HCT116 (cell line): Measurements from ENCODE around the gene SYNE2. TPM values are rescaled to one million over a fixed set of nuclear protein-coding genes. Genes with fewer than 3 reads are reported as not detected.

Experiments used
- ATAC-seq: fragments of 200-7000 bp; cut with Tn5 transposase; 2 replicates; pipeline ENCODE4 v1.9.1; 2020; ENCODE audit warnings: mild to moderate bottlenecking, moderate library complexity
- BruUV-seq: library from RNA; stranded (reverse); fragments of 400-500 nt; replicated peaks from 2 replicates; lab custom pipeline; 2021; lab: Mats Ljungman, UMichigan
- CTCF ChIA-PET: fragments of 300-600 bp; sonication (Branson Sonifier 250); formaldehyde crosslinking; loops from one replicate; lab custom pipeline; 2021; ENCODE audit warnings: antibody characterized with exemption; lab: Charles Lee
- POLR2A ChIA-PET: fragments of 300-600, 350-600 bp; sonication (Branson Sonifier 250); formaldehyde crosslinking; loops from one replicate; lab custom pipeline; 2021; ENCODE audit warnings: antibody characterized with exemption; lab: Charles Lee
- RAD21 ChIA-PET, 2 experiments: fragments of 300-600 bp; sonication (Branson Sonifier 250); formaldehyde crosslinking; loops; one replicate each; lab custom pipeline; 2023; ENCODE audit warnings: low total read pairs in 2 of 2; ENCODE audit not compliant: uncharacterized antibody in 2 of 2, unreplicated experiment in 2 of 2, low non-redundant PET in 1 of 2; lab: Charles Lee
- DNase-seq: peaks from one replicate; pipeline ENCODE4 v3.0.0-alpha.2; 2010; ENCODE audit warnings: low read depth, low spot score
- H2AFZ ChIP-seq: fragments of 200-600 bp; shearing (Covaris generic), sonication (generic); 2 replicates; pipeline ENCODE4 v1.6.1; 2017; ENCODE audit warnings: low read depth, mixed run types, mixed read lengths, antibody characterized with exemption, low read length; ENCODE audit not compliant: poor library complexity, severe bottlenecking
- H3K27ac ChIP-seq: 2 replicates; pipeline ENCODE4 v1.5.1; 2012; ENCODE audit warnings: low read depth, low read length
- H3K27me3 ChIP-seq: fragments of 200-600 bp; sonication (generic); 2 replicates; pipeline ENCODE4 v1.6.1; 2016; ENCODE audit warnings: mixed run types, low read length, mixed read lengths; ENCODE audit not compliant: insufficient read depth
- H3K36me3 ChIP-seq, 2 experiments: fragments of 200-500 bp in 1 of 2; fragments of 200-600 bp in 1 of 2; sonication (Bioruptor generic) in 1 of 2; sonication (generic) in 1 of 2; 2 replicates each; pipeline versions ENCODE4 v1.5.1 to v1.6.1; 2014 to 2016; ENCODE audit warnings: low read length in 2 of 2, inconsistent platforms in 1 of 2, mixed read lengths in 1 of 2, mixed run types in 1 of 2; ENCODE audit not compliant: insufficient read depth in 2 of 2, control insufficient read depth in 1 of 2
- H3K4me1 ChIP-seq, 2 experiments: fragments of 200-600 bp in 1 of 2; sonication (generic) in 1 of 2; 2 replicates each; pipeline versions ENCODE4 v1.5.1 to v1.6.1; 2012 to 2017; ENCODE audit warnings: low read length in 2 of 2, inconsistent platforms in 1 of 2, mild to moderate bottlenecking in 1 of 2, mixed read lengths in 1 of 2, mixed run types in 1 of 2, moderate library complexity in 1 of 2; ENCODE audit not compliant: insufficient read depth in 2 of 2, control insufficient read depth in 1 of 2
- H3K4me2 ChIP-seq: fragments of 200-600 bp; sonication (generic); 2 replicates; pipeline ENCODE4 v1.6.1; 2017; ENCODE audit warnings: mixed run types, low read length, mixed read lengths
- H3K4me3 ChIP-seq, 2 experiments: fragments of 200-600 bp in 1 of 2; sonication (generic) in 1 of 2; replicated peaks in 1 of 2; 2 replicates each; pipeline ENCODE4 v1.5.1; 2011 to 2016; ENCODE audit warnings: low read length in 2 of 2, control low read depth in 1 of 2, low read depth in 1 of 2, mild to moderate bottlenecking in 1 of 2, mixed read lengths in 1 of 2, mixed run types in 1 of 2
- H3K79me2 ChIP-seq: fragments of 200-600 bp; sonication (generic); 2 replicates; pipeline ENCODE4 v1.6.1; 2017; ENCODE audit warnings: mild to moderate bottlenecking, mixed run types, low read length, moderate library complexity, mixed read lengths; ENCODE audit not compliant: insufficient read depth
- H3K9ac ChIP-seq: fragments of 200-600 bp; sonication (generic); 2 replicates; pipeline ENCODE4 v1.6.1; 2016; ENCODE audit warnings: low read length, mixed read lengths
- H3K9me2 ChIP-seq: fragments of 200-600 bp; sonication (generic), shearing (Covaris generic); 2 replicates; pipeline ENCODE4 v1.6.1; 2017; ENCODE audit warnings: mixed run types, mild to moderate bottlenecking, moderate library complexity; ENCODE audit not compliant: insufficient read depth
- H3K9me3 ChIP-seq, 2 experiments: fragments of 200-500 bp in 1 of 2; fragments of 200-600 bp in 1 of 2; sonication (Bioruptor generic) in 1 of 2; sonication (generic) in 1 of 2; 2 replicates each; pipeline ENCODE4 v1.6.1; 2014 to 2017; ENCODE audit warnings: low read length in 2 of 2, mixed read lengths in 2 of 2, inconsistent platforms in 1 of 2, low read depth in 1 of 2, mild to moderate bottlenecking in 1 of 2, mixed run types in 1 of 2, moderate library complexity in 1 of 2; ENCODE audit not compliant: control insufficient read depth in 1 of 2, insufficient read depth in 1 of 2
- H4K20me1 ChIP-seq: fragments of 200-600 bp; sonication (generic), shearing (Covaris generic); 2 replicates; pipeline ENCODE4 v1.6.1; 2017; ENCODE audit warnings: mixed run types, mild to moderate bottlenecking, moderate library complexity; ENCODE audit not compliant: insufficient read depth
- ATF3 ChIP-seq: IDR thresholded peaks from 2 replicates; pipeline ENCODE4 v1.6.1; 2012
- CBX3 ChIP-seq: IDR thresholded peaks from 2 replicates; pipeline ENCODE4 v1.6.1; 2012; ENCODE audit warnings: low read depth
- CEBPB ChIP-seq: IDR thresholded peaks from 2 replicates; pipeline ENCODE4 v1.6.1; 2012; ENCODE audit warnings: low read depth
- EZH2 ChIP-seq: fragments of 200-600 bp; sonication (generic); IDR thresholded peaks from 2 replicates; pipeline ENCODE4 v1.6.1; 2017; ENCODE audit warnings: antibody characterized with exemption, mixed run types
- EZH2phosphoT487 ChIP-seq: fragments of 200-600 bp; IDR thresholded peaks from 2 replicates; pipeline ENCODE4 v1.6.1; 2018; ENCODE audit warnings: antibody characterized with exemption, borderline replicate concordance
- FOSL1 ChIP-seq: IDR thresholded peaks from 2 replicates; pipeline ENCODE4 v1.6.1; 2012; ENCODE audit warnings: low read depth
- JUND ChIP-seq: IDR thresholded peaks from 2 replicates; pipeline ENCODE4 v1.6.1; 2012
- POLR2A ChIP-seq: IDR thresholded peaks from 2 replicates; pipeline ENCODE4 v1.7.0; 2011; ENCODE audit warnings: borderline replicate concordance; ENCODE audit not compliant: insufficient read depth, insufficient read length; ENCODE audit errors: extremely low read depth
- POLR2AphosphoS5 ChIP-seq: IDR thresholded peaks from 2 replicates; pipeline ENCODE4 v1.6.1; 2011; ENCODE audit warnings: mild to moderate bottlenecking, low read depth, low read length, moderate library complexity
- RAD21 ChIP-seq: IDR thresholded peaks from 2 replicates; pipeline ENCODE4 v1.6.1; 2012; ENCODE audit warnings: low read depth, mild to moderate bottlenecking
- SRF ChIP-seq: IDR thresholded peaks from 2 replicates; pipeline ENCODE4 v1.6.1; 2012; ENCODE audit warnings: low read depth
- YY1 ChIP-seq: IDR thresholded peaks from 2 replicates; pipeline ENCODE4 v1.6.1; 2011; ENCODE audit warnings: low read length, low read depth, moderate library complexity, mild to moderate bottlenecking; ENCODE audit not compliant: insufficient replicate concordance; ENCODE audit errors: extremely low read depth
- ZBTB33 ChIP-seq: IDR thresholded peaks from 2 replicates; pipeline ENCODE4 v1.6.1; 2011; ENCODE audit warnings: mild to moderate bottlenecking, low read length, moderate library complexity; ENCODE audit not compliant: insufficient replicate concordance; ENCODE audit errors: extremely low read depth
- ZFX ChIP-seq: fragments of 450-650 bp; IDR thresholded peaks from 2 replicates; pipeline ENCODE4 v1.6.1; 2017
- intact Hi-C: fragments of 100-400 bp; cut with micrococcal nuclease; formaldehyde crosslinking; loops from 2 replicates; pipeline ENCODE4 v1.10.0; 2022
- total RNA-seq: library from RNA; stranded (reverse); gene quantifications from one replicate; pipeline ENCODE4 v1.2.1, GENCODE V29; 2021; ENCODE audit not compliant: unreplicated experiment
- TF ChIP-seq, protein P1 (sequence below): IDR thresholded peaks from 2 replicates; pipeline ENCODE4 v1.6.1; 2012
- TF ChIP-seq, protein P2 (sequence below), 3 experiments: fragments of 200-600 bp in 1 of 3; sonication (generic) in 1 of 3; IDR thresholded peaks in 2 of 3; conservative IDR thresholded peaks in 1 of 3; 2 replicates each; pipeline ENCODE4 v1.5.1; 2012 to 2017; ENCODE audit warnings: low read depth in 2 of 3, low read length in 2 of 3, antibody characterized with exemption in 1 of 3, borderline replicate concordance in 1 of 3, control low read depth in 1 of 3, mild to moderate bottlenecking in 1 of 3, mixed read lengths in 1 of 3, mixed run types in 1 of 3, moderate library complexity in 1 of 3; ENCODE audit not compliant: insufficient read depth in 1 of 3

The SYNE2 gene
- total RNA-seq, 1 experiment from 2014 or later: 28.8 TPM

DNA sequence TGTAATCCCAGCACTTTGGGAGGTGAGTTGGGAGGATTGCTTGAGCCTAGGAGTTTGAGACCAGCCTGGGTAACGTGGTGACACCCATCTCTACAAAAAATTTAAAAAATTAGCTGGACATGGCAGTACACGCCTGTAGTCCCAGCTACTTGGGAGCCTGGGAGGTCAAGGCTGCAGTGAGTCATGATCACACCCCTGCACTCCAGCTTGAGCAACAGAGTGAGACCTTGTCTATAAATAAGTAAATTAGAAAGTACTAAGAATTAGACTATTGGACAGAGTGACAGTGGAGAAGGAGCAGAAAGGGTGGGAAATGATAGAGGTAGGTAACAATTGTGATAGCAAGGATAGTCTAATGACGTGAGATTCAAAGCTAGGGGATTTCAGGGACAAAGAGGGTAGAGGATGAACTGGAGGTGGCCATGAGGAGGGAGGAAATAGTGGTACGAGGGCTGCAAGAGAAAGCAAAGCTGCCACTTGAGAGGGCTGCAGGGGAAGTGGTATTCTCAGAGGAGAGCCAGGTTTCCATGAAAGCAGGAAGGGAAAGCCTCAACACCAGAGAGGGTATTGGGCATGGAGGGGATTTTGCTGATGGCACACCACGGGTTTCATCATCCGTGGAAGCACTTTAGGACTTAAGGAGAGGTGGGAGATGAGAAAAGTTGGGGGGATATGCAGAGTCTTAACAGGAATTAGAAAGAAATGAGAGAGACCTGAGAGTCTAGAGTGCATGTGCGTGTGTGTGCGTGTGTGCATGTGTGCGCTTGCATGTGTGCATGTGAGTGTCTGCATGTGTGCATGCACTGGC is 85.6 kb downstream of the SYNE2 start:
- no peak for ATAC-seq
- DNase-seq: no peak
- CTCF ChIA-PET: no interaction called here

More for the DNA sequence above, 85.6 kb downstream of the SYNE2 start:
- intact Hi-C loops: no loop called here
- H3K27ac ChIP-seq: no peak overlapping the region
- peaks cover 0 to 4% of the 10 kb centered on the region in 2 experiments; a peak in 2 of 4 replicates for H3K36me3 ChIP-seq
- H3K9me3 ChIP-seq: no peaks in the 10 kb centered on the region
- POLR2A ChIA-PET: no interaction called here
- no peaks in the 10 kb centered on the region for H4K20me1 ChIP-seq
- no peaks in the 10 kb centered on the region for H3K79me2 ChIP-seq
- BruUV-seq: no TSS peak
- no peak overlapping the region for H2AFZ ChIP-seq
- H3K9me2 ChIP-seq: no peaks in the 10 kb centered on the region
- H3K4me2 ChIP-seq: no peak overlapping the region
- no peak overlapping the region for H3K9ac ChIP-seq
- no peaks in the 10 kb centered on the region for H3K4me1 ChIP-seq
- no peak for TF ChIP-seq EZH2phosphoT487
- no peak for TF ChIP-seq POLR2A
- TF ChIP-seq RAD21: no peak
- no peak for TF ChIP-seq ATF3
- TF ChIP-seq YY1: no peak
- no peak for TF ChIP-seq POLR2AphosphoS5
- TF ChIP-seq JUND: no peak
- TF ChIP-seq, protein P1, sequence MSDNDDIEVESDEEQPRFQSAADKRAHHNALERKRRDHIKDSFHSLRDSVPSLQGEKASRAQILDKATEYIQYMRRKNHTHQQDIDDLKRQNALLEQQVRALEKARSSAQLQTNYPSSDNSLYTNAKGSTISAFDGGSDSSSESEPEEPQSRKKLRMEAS: no peak
- no peak for TF ChIP-seq ZBTB33
- no peak for TF ChIP-seq ZFX
- no peak for TF ChIP-seq FOSL1
- TF ChIP-seq EZH2: no peak
- TF ChIP-seq CEBPB: no peak
- no peak for TF ChIP-seq SRF
- TF ChIP-seq CBX3: no peak
- TF ChIP-seq, protein P2, sequence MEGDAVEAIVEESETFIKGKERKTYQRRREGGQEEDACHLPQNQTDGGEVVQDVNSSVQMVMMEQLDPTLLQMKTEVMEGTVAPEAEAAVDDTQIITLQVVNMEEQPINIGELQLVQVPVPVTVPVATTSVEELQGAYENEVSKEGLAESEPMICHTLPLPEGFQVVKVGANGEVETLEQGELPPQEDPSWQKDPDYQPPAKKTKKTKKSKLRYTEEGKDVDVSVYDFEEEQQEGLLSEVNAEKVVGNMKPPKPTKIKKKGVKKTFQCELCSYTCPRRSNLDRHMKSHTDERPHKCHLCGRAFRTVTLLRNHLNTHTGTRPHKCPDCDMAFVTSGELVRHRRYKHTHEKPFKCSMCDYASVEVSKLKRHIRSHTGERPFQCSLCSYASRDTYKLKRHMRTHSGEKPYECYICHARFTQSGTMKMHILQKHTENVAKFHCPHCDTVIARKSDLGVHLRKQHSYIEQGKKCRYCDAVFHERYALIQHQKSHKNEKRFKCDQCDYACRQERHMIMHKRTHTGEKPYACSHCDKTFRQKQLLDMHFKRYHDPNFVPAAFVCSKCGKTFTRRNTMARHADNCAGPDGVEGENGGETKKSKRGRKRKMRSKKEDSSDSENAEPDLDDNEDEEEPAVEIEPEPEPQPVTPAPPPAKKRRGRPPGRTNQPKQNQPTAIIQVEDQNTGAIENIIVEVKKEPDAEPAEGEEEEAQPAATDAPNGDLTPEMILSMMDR (IDR thresholded peaks at IDR 0.05 in 2 of 3, conservative IDR thresholded peaks at IDR 0.05 in 1 of 3; ENCODE audit: borderline replicate concordance in 1 of 3, insufficient read depth in 1 of 3, low read depth in 2 of 3, low read length in 2 of 3): no peak
- no peak overlapping the region for H3K4me3 ChIP-seq
- RAD21 ChIA-PET: no interaction called here
- no peaks in the 10 kb centered on the region for H3K27me3 ChIP-seq
